Right lobe of liver (tissue), 6 donors: ENCODE data around the gene RNF225. TPM values are rescaled to one million over a fixed set of nuclear protein-coding genes. Genes with fewer than 3 reads are reported as not detected.

Experiments used
- ATAC-seq, 4 donors: fragments of 200-7000 bp; cut with Tn5 transposase; one replicate each; pipeline ENCODE4 v1.9.1; 2020; ENCODE audit warnings: mild to moderate bottlenecking in 4 of 4, moderate library complexity in 4 of 4
- DNase-seq, 3 donors: peaks; one replicate each; pipeline ENCODE4 v3.0.0-alpha.2; 2020
- H3K27ac ChIP-seq, 3 donors: fragments of 200-600 bp; one replicate each; pipeline ENCODE4 v1.8.0; 2022
- H3K27me3 ChIP-seq, 2 donors: fragments of 200-600 bp; one replicate each; pipeline ENCODE4 v1.8.0; 2022
- H3K36me3 ChIP-seq, 4 donors: fragments of 200-600 bp; sonication (generic) in 1 of 4; one replicate each; pipeline versions ENCODE4 v1.5.1 to v1.8.0; 2017 to 2022; ENCODE audit warnings: control low read depth in 1 of 4
- H3K4me1 ChIP-seq, 4 donors: fragments of 200-600 bp; sonication (generic) in 1 of 4; one replicate each; pipeline versions ENCODE4 v1.5.1 to v1.8.0; 2017 to 2022; ENCODE audit warnings: control low read depth in 1 of 4
- H3K4me3 ChIP-seq, 3 donors: fragments of 200-600 bp; one replicate each; pipeline ENCODE4 v1.8.0; 2022
- H3K9me3 ChIP-seq, 4 donors: fragments of 200-600 bp; sonication (generic) in 1 of 4; one replicate each; pipeline versions ENCODE4 v1.5.1 to v1.8.0; 2017 to 2022; ENCODE audit warnings: control low read depth in 1 of 4
- CTCF ChIP-seq, 4 donors: fragments of 200-600 bp in 3 of 4; fragments of 450-650 bp in 1 of 4; IDR thresholded peaks; one replicate each; pipeline versions ENCODE4 v1.5.1 to v1.8.0; 2016 to 2022; ENCODE audit warnings: antibody characterized with exemption in 4 of 4, mild to moderate bottlenecking in 2 of 4
- POLR2A ChIP-seq: fragments of 450-650 bp; IDR thresholded peaks from one replicate; pipeline ENCODE4 v1.6.1; 2017; ENCODE audit warnings: antibody characterized with exemption, mild to moderate bottlenecking
- WGBS: methylation state at CpG from one replicate; pipeline ENCODE4 v1.1.6; 2018; ENCODE audit warnings: low coverage, low lambda C conversion rate; ENCODE audit not compliant: insufficient coverage; ENCODE audit errors: missing lambda C conversion rate; 5-methylcytosine and 5-hydroxymethylcytosine counted together
- intact Hi-C, 2 donors: fragments of 100-400 bp; cut with DNase I; formaldehyde crosslinking; loops; one replicate each; pipeline versions ENCODE4 v1.11.2 to v1.14.1; 2022
- total RNA-seq, 6 experiments: library from RNA; depleted of rRNA in 2 of 6; stranded (reverse); fragments of >200 nt in 2 of 6; fragmentation: NEBNext Ultra II Directional in 3 of 6; extraction: Animal tissue kit (Norgen Biotek cat#: 25700) in 3 of 6; gene quantifications; one replicate each; pipeline versions ENCODE4 v1.1.0 to v1.2.4, GENCODE V29; 2016 to 2023
- donor health status: DM: no; HTN: yes; CAD: no.
- donor health status: DM: no; HTN: no; CAD: no.
- donor health status: DM: no; HTN: no; CAD: no.
- donor health status: DM: no; HTN: yes; CAD: no.
- donor health status: DM: no; HTN: yes; CAD: no.

Gene RNF225
- total RNA-seq, 6 experiments from 2014 or later: not detected

GRCh38 chr19:58362272-58362994 lies 33.0 kb upstream of the RNF225 start, which contains the start of gene ZNF497:
TSS of gene ZNF497 (minus strand) at chr19:58362751. CDS start at chr19:58357635, 5,116 bp downstream.
- Histone ChIP-seq H3K27me3 (no peaks in the 10 kb centered on the region), H3K4me1 (no peaks in the 10 kb centered on the region), H3K4me3 (peak within 1 kb of the TSS; percentile 81 to 94 (median 83)), H3K9me3 (no peaks in the 10 kb centered on the region), H3K27ac (peak within 1 kb of the TSS; percentile 81 to 90 (median 88)), H3K36me3 (no peaks in the 10 kb centered on the region)
- DNase-seq: peak; percentile 98 to 99 (median 99)
- intact Hi-C loops: no loop called here
- ATAC-seq: peak; percentile 92 to 95 (median 94)
- WGBS: 0% methylated on average over 13 of the region's 74 CpGs
- TF ChIP-seq POLR2A: peak; percentile 82
- TF ChIP-seq CTCF (IDR thresholded peaks at IDR 0.05): no peak

GRCh38 chr19:58364146-58364545 lies 31.3 kb upstream of the RNF225 start:
- Histone ChIP-seq H3K9me3 (no peaks in the 10 kb centered on the region), H3K27ac (no peak overlapping the region), H3K4me3 (no peak overlapping the region), H3K4me1 (no peaks in the 10 kb centered on the region), H3K27me3 (no peaks in the 10 kb centered on the region), H3K36me3 (no peaks in the 10 kb centered on the region)
- intact Hi-C loops: no loop called here
- DNase-seq: peak in 1 of 3 donors; percentile 10
- 63% methylated on average over 3 of the region's 5 CpGs for WGBS
- ATAC-seq: no peak
- TF ChIP-seq CTCF (IDR thresholded peaks at IDR 0.05): no peak
- no peak for TF ChIP-seq POLR2A

- intact Hi-C loops: no loop called here
- no peak for TF ChIP-seq POLR2A
- no peak for TF ChIP-seq CTCF (IDR thresholded peaks at IDR 0.05)
- no peak overlapping the region for H3K4me3 ChIP-seq
- H3K9me3 ChIP-seq: no peaks in the 10 kb centered on the region
- no peaks in the 10 kb centered on the region for H3K4me1 ChIP-seq
- DNase-seq (peak in 1 of 3 donors; percentile 15), ATAC-seq (no peak)
- no peaks in the 10 kb centered on the region for H3K27me3 ChIP-seq
- no peak overlapping the region for H3K27ac ChIP-seq
- H3K36me3 ChIP-seq: no peaks in the 10 kb centered on the region
- 93% methylated on average over 3 of the region's 32 CpGs for WGBS
Measured at GRCh38 chr19:58366585-58367430, 28.6 kb upstream of the RNF225 start.

GRCh38 chr19:58367698-58368454 lies 27.6 kb upstream of the RNF225 start:
- intact Hi-C loops: no loop called here
- Histone ChIP-seq H3K9me3 (no peaks in the 10 kb centered on the region), H3K4me1 (peaks cover 0 to 7% (median 3%) of the 10 kb centered on the region in 4 donors), H3K36me3 (no peaks in the 10 kb centered on the region), H3K4me3 (no peak overlapping the region), H3K27ac (no peak overlapping the region), H3K27me3 (no peaks in the 10 kb centered on the region)
- no peak for ATAC-seq
- no CpG with 5 or more reads among the region's 106 CpGs for WGBS
- peak in 1 of 3 donors; percentile 12 for DNase-seq
- no peak for TF ChIP-seq POLR2A
- TF ChIP-seq CTCF (IDR thresholded peaks at IDR 0.05): no peak
